ENCODE results near the gene IFI44L. TPM values are rescaled to one million over a fixed set of nuclear protein-coding genes. Genes with fewer than 3 reads are reported as not detected.

Gene IFI44L
- total RNA-seq, 1 experiment from 2014 or later = 0.10 TPM

GRCh38 chr1:78633209-78633608 lies 13.0 kb downstream of the IFI44L start:
- POLR2A ChIA-PET = no interaction called here
- no peak overlapping the region for H2AFZ ChIP-seq (ENCODE audit: low read depth, low read length, poor library complexity, severe bottlenecking)

More at GRCh38 chr1:78633209-78633608, 13.0 kb downstream of the IFI44L start:
- H3K27me3 ChIP-seq (ENCODE audit: insufficient read depth, low read length) = no peaks in the 10 kb centered on the region
- TF ChIP-seq JUND (IDR thresholded peaks at IDR 0.05) = no peak
- no peak for TF ChIP-seq ZFX (IDR thresholded peaks at IDR 0.05)
- TF ChIP-seq TCF7L2 (IDR thresholded peaks at IDR 0.05; ENCODE audit: borderline replicate concordance, extremely low read depth, insufficient read depth, insufficient read length) = no peak
- no peak for TF ChIP-seq SP1 (IDR thresholded peaks at IDR 0.05; ENCODE audit: low read depth)
- TF ChIP-seq ZNF274 (IDR thresholded peaks at IDR 0.05; ENCODE audit: low read depth, low read length) = no peak
- TF ChIP-seq CBX3 (IDR thresholded peaks at IDR 0.05; ENCODE audit: low read depth) = no peak
- TF ChIP-seq SRF (IDR thresholded peaks at IDR 0.05; ENCODE audit: low read depth) = no peak
- no peak for TF ChIP-seq EZH2phosphoT487 (IDR thresholded peaks at IDR 0.05; ENCODE audit: borderline replicate concordance)
- no peak for TF ChIP-seq SIN3A (IDR thresholded peaks at IDR 0.05; ENCODE audit: low read depth)
- no peak for TF ChIP-seq RAD21 (IDR thresholded peaks at IDR 0.05; ENCODE audit: low read depth)
- TF ChIP-seq ZBTB33 (IDR thresholded peaks at IDR 0.05; ENCODE audit: extremely low read depth, insufficient replicate concordance, low read length) = no peak
- TF ChIP-seq REST (IDR thresholded peaks at IDR 0.05; ENCODE audit: low read depth) = no peak
- no peak for DNase-seq (ENCODE audit: low read depth, low spot score)
- H4K20me1 ChIP-seq (ENCODE audit: insufficient read depth) = no peaks in the 10 kb centered on the region
- H3K9me2 ChIP-seq (ENCODE audit: insufficient read depth) = no peaks in the 10 kb centered on the region
- H3K4me2 ChIP-seq (ENCODE audit: low read length) = no peak overlapping the region
- H3K79me2 ChIP-seq (ENCODE audit: insufficient read depth, low read length) = no peaks in the 10 kb centered on the region
- ATAC-seq = no peak
- H3K36me3 ChIP-seq (ENCODE audit: control insufficient read depth in 1 of 2, insufficient read depth in 2 of 2, low read length in 2 of 2) = no peaks in the 10 kb centered on the region
- H3K4me3 ChIP-seq (replicated peaks in 1 of 2; ENCODE audit: low read depth in 1 of 2, low read length in 2 of 2) = no peak overlapping the region
- ChIA-PET RAD21 (ENCODE audit: low non-redundant PET in 1 of 2, low total read pairs in 2 of 2, uncharacterized antibody in 2 of 2, unreplicated experiment in 2 of 2) (no interaction called here), CTCF (no interaction called here)
- no TSS peak for BruUV-seq (replicated peaks)
- H3K9me3 ChIP-seq (ENCODE audit: control insufficient read depth in 1 of 2, insufficient read depth in 1 of 2, low read depth in 1 of 2, low read length in 2 of 2) = no peaks in the 10 kb centered on the region
- intact Hi-C loops (cut with micrococcal nuclease) = no loop called here
- no peak overlapping the region for H3K27ac ChIP-seq (ENCODE audit: low read depth, low read length)
- no peaks in the 10 kb centered on the region for H3K4me1 ChIP-seq (ENCODE audit: control insufficient read depth in 1 of 2, insufficient read depth in 2 of 2, low read length in 2 of 2)
- H3K9ac ChIP-seq (ENCODE audit: low read length) = no peak overlapping the region

Data from HCT116 (cell line).